A673 (cell line): Measurements from ENCODE around the gene DLGAP1. TPM values are rescaled to one million over a fixed set of nuclear protein-coding genes. Genes with fewer than 3 reads are reported as not detected.

ENCODE experiments used
- BruUV-seq: library from RNA; stranded (reverse); fragments of 400-500 nt; replicated peaks from 2 replicates; lab custom pipeline; 2021; lab: Mats Ljungman, UMichigan
- CTCF ChIA-PET: fragments of 300-600 bp; sonication (Branson Sonifier 250); formaldehyde crosslinking; loops from one replicate; lab custom pipeline; 2022; ENCODE audit warnings: antibody characterized with exemption; lab: Charles Lee
- POLR2A ChIA-PET: fragments of 300-600 bp; sonication (Branson Sonifier 250); formaldehyde crosslinking; loops from one replicate; lab custom pipeline; 2022; ENCODE audit warnings: antibody characterized with exemption; ENCODE audit not compliant: low non-redundant PET; lab: Charles Lee
- DNase-seq: peaks from one replicate; pipeline ENCODE4 v3.0.0-alpha.2; 2015; ENCODE audit warnings: low spot score
- H3K27ac ChIP-seq: fragments of 200-600 bp; sonication (generic); 2 replicates; pipeline ENCODE4 v1.5.1; 2016; ENCODE audit warnings: mixed run types, low read depth, mild to moderate bottlenecking, mixed read lengths, antibody characterized with exemption, low read length; ENCODE audit not compliant: poor library complexity, severe bottlenecking
- H3K27me3 ChIP-seq: fragments of 200-600 bp; sonication (generic); replicated peaks from 2 replicates; pipeline ENCODE4 v1.6.1; 2017; ENCODE audit warnings: mixed run types, low read depth, mild to moderate bottlenecking, mixed read lengths, antibody characterized with exemption, low read length; ENCODE audit not compliant: insufficient read depth, poor library complexity
- H3K36me3 ChIP-seq: fragments of 200-600 bp; sonication (generic); 2 replicates; pipeline ENCODE4 v1.6.1; 2016; ENCODE audit warnings: mixed run types, mild to moderate bottlenecking, mixed read lengths, antibody characterized with exemption, low read length; ENCODE audit not compliant: insufficient read depth, poor library complexity, severe bottlenecking
- H3K4me1 ChIP-seq: fragments of 200-600 bp; sonication (generic); 2 replicates; pipeline ENCODE4 v1.6.1; 2017; ENCODE audit warnings: mixed run types, mild to moderate bottlenecking, mixed read lengths, antibody characterized with exemption, low read length; ENCODE audit not compliant: insufficient read depth, poor library complexity, severe bottlenecking
- H3K4me3 ChIP-seq: fragments of 200-600 bp; sonication (generic); 2 replicates; pipeline ENCODE4 v1.5.1; 2016; ENCODE audit warnings: low read depth, mixed run types, mild to moderate bottlenecking, mixed read lengths, low read length; ENCODE audit not compliant: poor library complexity, severe bottlenecking
- H3K9me3 ChIP-seq: fragments of 200-600 bp; sonication (generic); 2 replicates; pipeline ENCODE4 v1.6.1; 2016; ENCODE audit warnings: mixed run types, low read depth, mild to moderate bottlenecking, mixed read lengths, antibody characterized with exemption, low read length; ENCODE audit not compliant: poor library complexity, severe bottlenecking
- EZH2 ChIP-seq: fragments of 200-600 bp; sonication (generic); IDR thresholded peaks from 2 replicates; pipeline ENCODE4 v1.6.1; 2017; ENCODE audit warnings: borderline replicate concordance, low read depth, mild to moderate bottlenecking, mixed read lengths, antibody characterized with exemption, low read length; ENCODE audit not compliant: poor library complexity, severe bottlenecking
- intact Hi-C: fragments of 100-400 bp; cut with micrococcal nuclease; formaldehyde crosslinking; loops from one replicate; pipeline ENCODE4 v1.10.0; 2022; ENCODE audit not compliant: unreplicated experiment
- total RNA-seq: library from RNA; stranded (reverse); gene quantifications from 2 replicates; pipeline ENCODE4 v1.2.3, GENCODE V29; 2021
- TF ChIP-seq, protein P1 (sequence below): fragments of 300-800, 200-600 bp; sonication (generic); conservative IDR thresholded peaks from 2 replicates; pipeline ENCODE4 v1.5.1; 2017; ENCODE audit warnings: low read depth, mild to moderate bottlenecking, antibody characterized with exemption, low read length, moderate library complexity, mixed read lengths

Gene DLGAP1
- total RNA-seq, 1 experiment from 2014 or later: 135 TPM

DNA sequence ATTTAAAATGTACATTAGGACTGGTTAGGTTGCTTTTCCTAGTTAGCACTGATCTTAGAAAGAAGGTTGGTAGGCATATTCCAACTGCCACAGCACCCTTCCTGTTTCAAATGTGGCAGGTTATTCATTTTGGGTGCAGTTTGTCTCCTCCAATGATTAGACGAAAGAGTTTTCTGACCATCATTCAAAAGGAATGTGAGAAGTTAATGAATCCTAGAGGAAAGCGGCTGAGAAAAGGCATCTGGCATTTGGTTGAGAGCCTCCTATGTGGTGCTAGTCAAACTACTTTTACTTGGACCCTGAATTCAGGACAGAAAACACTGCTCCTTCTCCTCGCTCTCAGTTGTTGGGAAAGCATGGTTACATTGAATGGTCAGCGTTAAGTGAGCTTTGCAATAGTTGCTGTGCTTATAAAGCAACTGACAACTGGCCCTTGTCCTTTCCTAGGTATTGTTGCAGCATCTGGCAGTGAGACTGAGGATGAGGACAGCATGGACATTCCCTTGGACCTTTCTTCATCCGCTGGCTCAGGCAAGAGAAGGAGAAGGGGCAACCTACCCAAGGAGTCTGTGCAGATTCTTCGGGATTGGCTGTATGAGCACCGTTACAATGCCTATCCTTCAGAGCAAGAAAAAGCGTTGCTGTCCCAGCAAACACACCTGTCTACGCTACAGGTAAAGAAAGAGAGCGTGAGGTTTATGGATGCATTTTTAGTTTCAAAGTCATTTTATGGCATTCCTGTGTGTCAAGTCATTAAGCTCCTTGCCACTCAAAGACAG, 999.0 kb downstream of the DLGAP1 start:
- H3K9me3 ChIP-seq: peaks cover 13% of the 10 kb centered on the region
- H3K4me3 ChIP-seq: peak overlapping the region; percentile 91
- H3K36me3 ChIP-seq: peaks cover 53% of the 10 kb centered on the region
- BruUV-seq: no TSS peak
- H3K4me1 ChIP-seq: peaks cover 38% of the 10 kb centered on the region
- DNase-seq: peak; percentile 60
- ChIA-PET CTCF (interaction anchor here (1.1 to 1.7 kb wide), 2 partner anchors 26 to 209 kb away, joined by 3 to 4 read pairs; no protein-coding TSS in a partner anchor), POLR2A (interaction anchor here (0.6 to 0.9 kb wide), 2 partner anchors 65 to 147 kb away, joined by 3 read pairs; no protein-coding TSS in a partner anchor)
- intact Hi-C loops: loop anchor here (1.0 to 10.0 kb wide), 4 partner anchors 58 to 289 kb away; no protein-coding TSS in a partner anchor
- no peak for TF ChIP-seq EZH2
- TF ChIP-seq, protein P1, sequence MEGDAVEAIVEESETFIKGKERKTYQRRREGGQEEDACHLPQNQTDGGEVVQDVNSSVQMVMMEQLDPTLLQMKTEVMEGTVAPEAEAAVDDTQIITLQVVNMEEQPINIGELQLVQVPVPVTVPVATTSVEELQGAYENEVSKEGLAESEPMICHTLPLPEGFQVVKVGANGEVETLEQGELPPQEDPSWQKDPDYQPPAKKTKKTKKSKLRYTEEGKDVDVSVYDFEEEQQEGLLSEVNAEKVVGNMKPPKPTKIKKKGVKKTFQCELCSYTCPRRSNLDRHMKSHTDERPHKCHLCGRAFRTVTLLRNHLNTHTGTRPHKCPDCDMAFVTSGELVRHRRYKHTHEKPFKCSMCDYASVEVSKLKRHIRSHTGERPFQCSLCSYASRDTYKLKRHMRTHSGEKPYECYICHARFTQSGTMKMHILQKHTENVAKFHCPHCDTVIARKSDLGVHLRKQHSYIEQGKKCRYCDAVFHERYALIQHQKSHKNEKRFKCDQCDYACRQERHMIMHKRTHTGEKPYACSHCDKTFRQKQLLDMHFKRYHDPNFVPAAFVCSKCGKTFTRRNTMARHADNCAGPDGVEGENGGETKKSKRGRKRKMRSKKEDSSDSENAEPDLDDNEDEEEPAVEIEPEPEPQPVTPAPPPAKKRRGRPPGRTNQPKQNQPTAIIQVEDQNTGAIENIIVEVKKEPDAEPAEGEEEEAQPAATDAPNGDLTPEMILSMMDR: no peak
- no peaks in the 10 kb centered on the region for H3K27me3 ChIP-seq
- H3K27ac ChIP-seq: peak overlapping the region; percentile 96

DNA sequence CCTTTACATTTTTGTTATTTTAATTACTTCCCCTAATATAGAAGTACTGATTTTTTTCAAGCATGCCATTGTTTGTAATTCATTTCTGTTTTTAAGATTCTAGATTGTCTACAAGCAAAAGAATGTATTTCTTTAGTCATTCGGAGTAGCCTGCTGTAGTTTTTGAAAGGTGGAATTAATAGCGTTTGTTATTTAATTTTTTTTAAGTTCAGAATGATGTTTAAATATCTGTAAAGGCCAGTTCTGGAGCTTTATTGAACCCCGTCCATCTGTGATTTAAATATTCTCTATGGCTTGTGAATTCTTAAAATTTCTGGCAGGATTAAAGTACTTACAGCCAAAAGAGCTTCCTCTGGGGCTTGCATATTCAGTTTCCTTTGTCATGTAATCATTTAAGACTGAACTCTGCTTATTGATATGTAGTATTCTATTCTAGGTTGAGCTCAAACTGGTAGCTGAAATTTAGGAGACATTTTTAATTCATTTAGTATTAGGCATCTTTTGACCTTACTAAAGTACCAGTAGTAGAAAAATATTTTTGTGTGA, 999.9 kb downstream of the DLGAP1 start:
- Histone ChIP-seq H3K4me1 (peaks cover 38% of the 10 kb centered on the region), H3K9me3 (peaks cover 5% of the 10 kb centered on the region), H3K4me3 (peak overlapping the region; percentile 91), H3K27ac (peak overlapping the region; percentile 96), H3K36me3 (peaks cover 44% of the 10 kb centered on the region), H3K27me3 (no peaks in the 10 kb centered on the region)
- ChIA-PET POLR2A (interaction anchor here (0.6 to 0.9 kb wide), 3 partner anchors 148 to 358 kb away, joined by 3 to 4 read pairs (median 3); no protein-coding TSS in a partner anchor), CTCF (interaction anchor here (1.1 to 1.7 kb wide), 2 partner anchors 27 to 210 kb away, joined by 3 to 4 read pairs; no protein-coding TSS in a partner anchor)
- intact Hi-C loops: loop anchor here (2.0 to 10.0 kb wide), 2 partner anchors 212 to 290 kb away; no protein-coding TSS in a partner anchor
- BruUV-seq: no TSS peak
- DNase-seq: peak; percentile 56
- TF ChIP-seq EZH2: no peak
- TF ChIP-seq, protein P1: no peak; the same call in 1 of the 2 replicates

DNA sequence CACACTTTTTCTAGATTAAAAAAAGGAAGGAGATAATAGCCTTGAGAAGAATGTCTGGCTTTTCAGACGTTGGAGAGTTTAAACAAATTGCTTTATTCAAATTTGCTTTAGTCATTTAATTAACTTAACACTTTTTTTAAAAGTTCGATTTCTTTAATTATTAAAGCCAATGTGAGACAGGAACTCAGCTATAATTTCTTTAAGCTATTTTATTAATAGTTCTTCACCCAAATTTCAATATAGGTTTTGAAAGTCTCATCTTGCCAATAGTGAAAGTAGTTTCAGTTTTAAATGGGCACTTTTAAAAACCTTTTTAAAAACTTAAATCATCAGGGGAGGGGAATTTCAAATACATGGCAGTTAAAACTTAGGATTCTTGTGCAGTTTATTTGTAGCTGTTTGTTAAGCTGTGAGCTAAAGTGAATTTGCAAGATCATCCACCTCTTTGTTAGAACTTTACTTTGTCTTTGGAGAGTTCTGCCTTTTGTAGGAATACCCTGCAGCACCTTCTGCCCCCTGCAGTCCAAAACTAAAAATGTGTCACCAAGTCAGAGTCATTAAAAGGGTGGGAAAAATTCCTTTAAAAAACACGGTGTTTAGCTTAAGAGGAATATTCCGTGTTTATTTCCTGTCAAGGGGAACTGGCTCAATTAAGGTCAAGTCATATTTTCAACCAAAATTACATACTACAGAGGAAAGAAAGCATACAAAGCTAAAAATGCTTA, 1000.6 kb downstream of the DLGAP1 start:
- POLR2A ChIA-PET: interaction anchor here (0.6 to 1.7 kb wide), 5 partner anchors 149 to 359 kb away, joined by 3 to 7 read pairs (median 4); no protein-coding TSS in a partner anchor
- peak overlapping the region; percentile 91 for H3K4me3 ChIP-seq
- H3K27me3 ChIP-seq: no peaks in the 10 kb centered on the region
- peaks cover 38% of the 10 kb centered on the region for H3K4me1 ChIP-seq
- H3K36me3 ChIP-seq: peaks cover 39% of the 10 kb centered on the region
- DNase-seq: peak; percentile 87
- no peak for TF ChIP-seq EZH2
- TF ChIP-seq, protein P1: peak; percentile 78
- CTCF ChIA-PET: interaction anchor here (0.7 to 1.7 kb wide), 5 partner anchors 27 to 210 kb away, joined by 3 to 11 read pairs (median 4); no protein-coding TSS in a partner anchor
- no TSS peak for BruUV-seq
- intact Hi-C loops: loop anchor here (2.0 to 10.0 kb wide), 4 partner anchors 212 to 548 kb away; no protein-coding TSS in a partner anchor
- H3K9me3 ChIP-seq: peaks cover 4% of the 10 kb centered on the region
- H3K27ac ChIP-seq: peak overlapping the region; percentile 96
